SK-N-MC (cell line): ENCODE measurements around the gene MADCAM1.

Source experiments
- DNase-seq: peaks from one replicate; pipeline ENCODE4 v3.0.0-alpha.2; 2011; ENCODE audit warnings: low read depth, low spot score
- H3K27ac ChIP-seq: fragments of 200-600 bp; sonication (generic); 2 replicates; pipeline ENCODE4 v1.5.1; 2016; ENCODE audit warnings: mixed run types
- H3K36me3 ChIP-seq: fragments of 200-600 bp; sonication (generic); 2 replicates; pipeline ENCODE4 v1.6.1; 2017; ENCODE audit warnings: antibody characterized with exemption, low read length, mixed read lengths; ENCODE audit not compliant: insufficient read depth
- H3K4me3 ChIP-seq: fragments of 200-600 bp; sonication (generic); 2 replicates; pipeline ENCODE4 v1.5.1; 2016
- H3K9ac ChIP-seq: fragments of 200-600 bp; sonication (generic); 2 replicates; pipeline ENCODE4 v1.8.0; 2017; ENCODE audit warnings: mixed run types, mixed read lengths; ENCODE audit not compliant: insufficient read length
- H3K9me3 ChIP-seq: fragments of 200-600 bp; sonication (generic); 2 replicates; pipeline ENCODE4 v1.6.1; 2017; ENCODE audit warnings: low read depth, mild to moderate bottlenecking, antibody characterized with exemption, low read length, moderate library complexity, mixed read lengths
- EZH2 ChIP-seq: fragments of 200-600 bp; sonication (generic); IDR thresholded peaks from one replicate; pipeline ENCODE4 v1.6.1; 2017; ENCODE audit warnings: antibody characterized with exemption
- FOXP2 ChIP-seq: optimal IDR thresholded peaks from 2 replicates; pipeline ENCODE3; 2011; ENCODE audit warnings: mild to moderate bottlenecking, moderate library complexity; ENCODE audit not compliant: insufficient read depth; ENCODE audit errors: extremely low read length, control extremely low read depth
- POLR2AphosphoS5 ChIP-seq: IDR thresholded peaks from 2 replicates; pipeline ENCODE4 v1.6.1; 2012; ENCODE audit warnings: mild to moderate bottlenecking, low read depth, low read length, borderline replicate concordance

MADCAM1 gene

DNA sequence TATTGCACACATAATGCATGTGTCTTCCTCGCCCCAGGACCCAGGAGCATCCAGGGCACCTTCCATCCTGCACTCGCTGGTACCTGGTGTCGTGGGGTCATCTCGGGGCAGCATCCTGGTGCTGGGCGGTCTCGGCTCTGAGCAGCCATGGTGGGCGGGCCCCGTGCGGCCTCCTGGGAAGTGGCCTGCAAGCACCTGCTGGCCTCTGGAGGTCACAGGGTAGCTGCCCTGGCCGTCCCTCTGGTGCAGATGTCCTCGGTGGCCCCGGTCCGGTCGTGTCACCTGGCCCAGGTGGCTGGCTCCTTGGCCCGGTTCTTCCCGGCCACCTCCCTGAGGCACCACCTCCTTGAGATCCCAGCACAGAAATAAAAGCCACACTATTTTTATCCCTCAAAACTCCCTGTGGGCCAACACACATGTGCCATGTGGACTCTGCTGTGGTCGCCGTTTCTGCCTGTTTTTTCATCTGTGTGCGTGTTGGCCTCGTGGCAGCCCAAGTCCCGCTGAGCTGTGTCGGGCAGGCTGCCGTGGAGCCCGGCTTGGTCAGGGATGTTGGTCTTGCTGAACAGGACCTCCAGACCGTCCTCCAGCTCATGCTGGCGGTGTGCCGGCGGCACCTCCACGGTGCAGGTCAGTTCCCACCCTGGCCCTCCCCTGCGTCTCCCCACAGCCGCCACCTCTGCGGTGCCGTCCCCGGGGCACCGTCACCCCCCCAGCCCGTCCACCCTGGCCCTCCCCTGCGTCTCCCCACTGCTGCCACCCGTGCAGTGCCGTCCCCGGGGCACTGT, 42.5 kb downstream of the MADCAM1 start:
- H3K36me3 ChIP-seq = peaks cover 16% of the 10 kb centered on the region; the same call in 1 of the 2 replicates
- no peak overlapping the region for H3K4me3 ChIP-seq
- no peak for TF ChIP-seq FOXP2
- no peak for TF ChIP-seq EZH2
- no peak for TF ChIP-seq POLR2AphosphoS5
- no peak overlapping the region for H3K27ac ChIP-seq
- no peak for DNase-seq
- H3K9me3 ChIP-seq = no peaks in the 10 kb centered on the region
- H3K9ac ChIP-seq = no peak overlapping the region

DNA sequence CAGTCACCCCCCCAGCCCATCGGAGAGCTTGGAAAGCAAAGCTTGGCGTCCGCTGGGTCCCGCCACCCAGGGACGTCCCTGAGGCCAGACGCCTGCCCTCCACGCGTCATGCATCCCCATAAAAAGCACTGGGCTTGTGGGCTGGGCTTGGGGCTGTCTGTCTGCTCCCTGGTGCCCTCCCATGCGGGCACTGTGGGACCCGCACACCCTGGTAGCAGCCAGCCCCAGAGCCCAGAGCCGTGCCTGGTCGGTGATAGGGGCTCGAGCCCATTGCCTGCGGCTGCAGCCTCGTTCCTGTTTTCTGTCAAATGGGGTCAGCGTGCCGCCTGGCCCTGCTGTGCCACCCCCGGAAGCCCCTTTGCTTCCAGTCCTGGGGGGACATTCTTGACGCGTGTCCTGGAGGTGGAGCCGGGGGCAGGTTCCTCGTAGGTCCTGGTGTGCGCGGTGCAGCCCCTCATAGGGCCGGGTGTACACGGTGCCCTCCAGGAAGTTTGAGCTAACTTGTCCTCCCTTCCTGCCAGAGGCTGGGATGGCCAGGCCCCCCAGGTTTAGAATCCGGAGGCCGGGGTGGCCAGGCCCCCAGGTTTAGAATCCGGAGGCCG, 43.2 kb downstream of the MADCAM1 start:
- no peak overlapping the region for H3K27ac ChIP-seq
- no peak for DNase-seq
- H3K4me3 ChIP-seq = no peak overlapping the region
- H3K9ac ChIP-seq = no peak overlapping the region
- TF ChIP-seq POLR2AphosphoS5 (no peak), EZH2 (no peak), FOXP2 (no peak)
- H3K9me3 ChIP-seq = no peaks in the 10 kb centered on the region
- H3K36me3 ChIP-seq = peaks cover 16% of the 10 kb centered on the region; the same call in 1 of the 2 replicates

DNA sequence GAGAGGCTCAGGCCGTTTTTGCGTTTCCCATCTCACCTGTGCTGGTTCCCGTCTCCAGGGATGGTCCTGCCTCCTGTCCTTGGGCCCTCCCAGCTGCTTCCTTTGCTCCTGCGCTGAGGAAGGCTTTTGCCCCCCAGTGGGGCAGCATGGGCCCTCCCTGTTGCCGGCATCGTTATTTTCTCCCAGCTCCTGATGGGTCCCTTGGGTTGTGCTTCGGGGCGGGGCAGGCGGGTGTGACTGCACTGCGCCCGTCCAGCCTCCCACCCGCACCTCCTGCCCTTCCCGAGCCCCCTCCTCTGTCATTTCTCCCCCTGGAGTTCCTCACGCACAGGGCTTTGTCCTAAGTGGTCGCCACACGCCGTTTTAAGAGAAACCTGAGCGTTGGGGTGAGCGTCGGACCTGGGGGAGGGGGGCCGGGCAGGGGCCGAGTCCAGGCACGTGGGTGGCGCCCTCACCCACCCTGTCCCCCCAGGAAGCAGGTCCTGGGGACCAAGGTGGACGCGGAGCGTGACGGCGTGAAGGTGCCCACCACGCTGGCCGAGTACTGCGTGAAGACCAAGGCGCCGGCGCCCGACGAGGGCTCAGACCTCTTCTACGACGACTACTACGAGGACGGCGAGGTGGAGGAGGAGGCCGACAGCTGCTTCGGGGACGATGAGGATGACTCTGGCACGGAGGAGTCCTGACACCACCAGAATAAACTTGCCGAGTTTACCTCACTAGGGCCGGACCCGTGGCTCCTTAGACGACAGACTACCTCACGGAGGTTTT, 44.8 kb downstream of the MADCAM1 start:
- TF ChIP-seq EZH2 (no peak), POLR2AphosphoS5 (no peak), FOXP2 (no peak)
- Histone ChIP-seq H3K9ac (no peak overlapping the region), H3K27ac (no peak overlapping the region), H3K36me3 (peaks cover 15% of the 10 kb centered on the region; the same call in 1 of the 2 replicates), H3K4me3 (no peak overlapping the region), H3K9me3 (no peaks in the 10 kb centered on the region)
- no peak for DNase-seq

DNA sequence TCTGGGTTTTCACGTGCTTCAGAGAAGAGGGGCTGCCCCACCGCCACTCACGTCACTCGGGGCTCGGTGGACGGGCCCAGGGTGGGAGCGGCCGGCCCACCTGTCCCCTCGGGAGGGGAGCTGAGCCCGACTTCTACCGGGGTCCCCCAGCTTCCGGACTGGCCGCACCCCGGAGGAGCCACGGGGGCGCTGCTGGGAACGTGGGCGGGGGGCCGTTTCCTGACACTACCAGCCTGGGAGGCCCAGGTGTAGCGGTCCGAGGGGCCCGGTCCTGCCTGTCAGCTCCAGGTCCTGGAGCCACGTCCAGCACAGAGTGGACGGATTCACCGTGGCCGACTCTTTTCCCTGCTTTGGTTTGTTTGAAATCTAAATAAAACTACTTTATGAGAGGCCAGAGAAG, 45.4 kb downstream of the MADCAM1 start:
- no peak for DNase-seq
- Histone ChIP-seq H3K27ac (no peak overlapping the region), H3K36me3 (peaks cover 8% of the 10 kb centered on the region; the same call in 1 of the 2 replicates), H3K9me3 (no peaks in the 10 kb centered on the region), H3K9ac (no peak overlapping the region), H3K4me3 (no peak overlapping the region)
- no peak for TF ChIP-seq POLR2AphosphoS5
- no peak for TF ChIP-seq FOXP2
- TF ChIP-seq EZH2 = no peak

DNA sequence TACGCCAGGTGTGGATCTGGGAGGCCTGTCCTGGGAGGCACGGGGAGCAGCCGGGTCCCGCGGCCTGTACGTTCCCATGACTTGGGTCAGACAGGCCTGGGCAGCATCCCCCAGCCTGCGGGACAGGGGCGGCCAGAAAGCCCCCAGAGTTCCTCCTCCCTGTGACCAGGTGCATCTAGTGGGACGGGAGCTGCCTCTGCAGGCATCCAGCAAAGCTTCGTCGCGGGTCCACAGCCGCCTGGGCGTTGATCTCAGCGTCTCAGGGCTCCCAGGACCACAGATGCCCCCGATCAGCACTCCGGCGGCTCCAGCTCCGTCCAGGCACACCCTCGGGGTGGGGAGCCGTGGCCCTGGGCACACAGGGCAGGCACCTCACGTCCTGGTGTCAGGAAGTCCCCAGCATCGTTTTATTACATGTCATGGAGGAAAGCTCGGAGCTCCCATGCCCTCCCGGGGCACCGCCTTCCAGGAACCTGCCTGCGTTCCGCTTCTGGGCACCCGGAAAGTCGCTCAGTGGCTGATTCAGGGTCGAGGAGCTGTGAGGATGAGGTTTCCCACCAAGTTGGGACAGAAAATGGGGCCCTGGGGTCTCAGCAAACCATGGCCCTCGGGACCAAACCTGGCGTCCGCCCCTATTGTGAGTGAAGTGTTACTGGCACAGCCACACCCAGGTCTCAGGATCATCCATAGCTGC, 46.0 kb downstream of the MADCAM1 start:
- H3K9ac ChIP-seq = no peak overlapping the region
- DNase-seq = no peak
- H3K9me3 ChIP-seq = no peaks in the 10 kb centered on the region
- H3K27ac ChIP-seq = no peak overlapping the region
- no peak overlapping the region for H3K4me3 ChIP-seq
- TF ChIP-seq FOXP2 (no peak), EZH2 (no peak), POLR2AphosphoS5 (no peak)
- H3K36me3 ChIP-seq = peaks cover 5% of the 10 kb centered on the region; the same call in 1 of the 2 replicates

DNA sequence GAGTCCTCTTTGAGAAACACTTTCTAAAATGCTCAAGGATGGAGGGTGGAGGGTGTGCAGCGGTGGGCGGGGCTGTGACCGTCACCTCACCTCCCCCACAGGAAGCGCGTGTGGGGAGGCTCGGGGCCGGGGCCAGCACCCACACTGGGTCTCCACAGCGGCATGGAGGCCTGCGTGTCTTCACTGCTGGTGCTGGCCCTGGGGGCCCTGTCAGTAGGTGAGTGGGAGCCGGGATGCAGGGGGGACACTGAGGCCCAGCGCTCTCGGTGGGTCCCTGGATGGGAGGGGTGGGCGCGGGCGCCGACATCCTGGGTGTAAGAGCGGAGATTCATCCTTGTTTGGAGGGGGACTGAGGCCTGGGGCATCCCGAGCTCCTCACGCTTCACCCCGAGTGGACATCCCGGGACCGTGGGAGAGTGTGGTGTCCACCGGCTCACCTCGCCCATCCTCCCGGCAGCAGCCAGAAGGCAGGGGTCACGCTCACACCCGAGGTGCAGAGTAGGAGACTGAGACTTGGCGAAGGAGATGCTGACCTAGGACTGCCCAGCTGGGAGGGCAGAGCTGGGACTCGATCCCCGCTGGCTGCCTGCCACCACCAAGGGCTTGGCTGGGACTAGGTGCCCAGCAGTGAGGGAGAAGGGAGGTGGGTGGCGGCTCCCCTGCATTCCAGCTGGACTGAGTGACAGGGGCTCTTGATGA, 47.8 kb downstream of the MADCAM1 start, which contains the start of gene GZMM:
GZMM (plus strand) TSS at position 144 of the 699 bp plus-strand sequence; CDS start at position 163, 19 bp downstream.
- TF ChIP-seq POLR2AphosphoS5 = peak; percentile 49; the same call in 1 of the 2 replicates
- no peak for TF ChIP-seq EZH2
- no peak within 1 kb of the TSS for H3K27ac ChIP-seq
- no peak for DNase-seq
- peak within 1 kb of the TSS; percentile 48 for H3K4me3 ChIP-seq
- H3K9me3 ChIP-seq = no peaks in the 10 kb centered on the region
- H3K9ac ChIP-seq = no peak within 1 kb of the TSS
- H3K36me3 ChIP-seq = no peaks in the 10 kb centered on the region; the same call in 1 of the 2 replicates

DNA sequence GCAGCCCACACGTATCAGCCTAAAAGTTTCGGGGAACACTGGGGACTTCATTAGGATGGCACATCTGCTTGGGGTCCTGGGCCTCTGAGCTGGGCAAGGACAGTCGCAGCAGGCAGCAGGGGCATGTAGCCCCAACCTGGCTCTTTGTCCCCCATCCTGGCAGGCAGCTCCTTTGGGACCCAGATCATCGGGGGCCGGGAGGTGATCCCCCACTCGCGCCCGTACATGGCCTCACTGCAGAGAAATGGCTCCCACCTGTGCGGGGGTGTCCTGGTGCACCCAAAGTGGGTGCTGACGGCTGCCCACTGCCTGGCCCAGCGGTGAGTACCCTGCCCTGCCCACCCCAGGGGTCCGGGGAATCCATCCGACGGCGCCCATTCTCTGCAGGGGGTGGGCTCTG, 50.8 kb downstream of the MADCAM1 start:
- no peak overlapping the region for H3K27ac ChIP-seq
- H3K9ac ChIP-seq = no peak overlapping the region
- H3K4me3 ChIP-seq = no peak overlapping the region
- TF ChIP-seq POLR2AphosphoS5 = no peak
- TF ChIP-seq EZH2 = no peak
- TF ChIP-seq FOXP2 = no peak
- no peaks in the 10 kb centered on the region for H3K36me3 ChIP-seq
- no peak for DNase-seq
- H3K9me3 ChIP-seq = no peaks in the 10 kb centered on the region
